Suprapubic skin (tissue), 4 donors: ENCODE measurements around the gene LHX3.

Source experiments
- EP300 ChIP-seq: sonication (generic); formaldehyde crosslinking; IDR thresholded peaks from one replicate; pipeline ENCODE4 v1.6.1; 2017; ENCODE audit warnings: antibody characterized with exemption
- POLR2A ChIP-seq, 2 donors: fragments of 450-650 bp; IDR thresholded peaks; one replicate each; pipeline ENCODE4 v1.6.1; 2017; ENCODE audit warnings: antibody characterized with exemption in 2 of 2, mild to moderate bottlenecking in 2 of 2, moderate library complexity in 2 of 2
- POLR2AphosphoS5 ChIP-seq, 3 donors: sonication (generic); formaldehyde crosslinking; IDR thresholded peaks; one replicate each; pipeline ENCODE4 v1.6.1; 2017; ENCODE audit warnings: antibody characterized with exemption in 3 of 3
- TF ChIP-seq, protein P1 (sequence below), 2 donors: fragments of 200-600 bp in 1 of 2; fragments of 450-650 bp in 1 of 2; sonication (generic) in 1 of 2; IDR thresholded peaks; one replicate each; pipeline ENCODE4 v1.5.1; 2016 to 2019; ENCODE audit warnings: antibody characterized with exemption in 2 of 2, mild to moderate bottlenecking in 1 of 2, moderate library complexity in 1 of 2

GRCh38 chr9:136182420-136182787 is 22.5 kb downstream of the LHX3 start:
- TF ChIP-seq POLR2A (IDR thresholded peaks at IDR 0.05) (no peak), EP300 (no peak), POLR2AphosphoS5 (IDR thresholded peaks at IDR 0.05) (no peak)
- TF ChIP-seq, protein P1, sequence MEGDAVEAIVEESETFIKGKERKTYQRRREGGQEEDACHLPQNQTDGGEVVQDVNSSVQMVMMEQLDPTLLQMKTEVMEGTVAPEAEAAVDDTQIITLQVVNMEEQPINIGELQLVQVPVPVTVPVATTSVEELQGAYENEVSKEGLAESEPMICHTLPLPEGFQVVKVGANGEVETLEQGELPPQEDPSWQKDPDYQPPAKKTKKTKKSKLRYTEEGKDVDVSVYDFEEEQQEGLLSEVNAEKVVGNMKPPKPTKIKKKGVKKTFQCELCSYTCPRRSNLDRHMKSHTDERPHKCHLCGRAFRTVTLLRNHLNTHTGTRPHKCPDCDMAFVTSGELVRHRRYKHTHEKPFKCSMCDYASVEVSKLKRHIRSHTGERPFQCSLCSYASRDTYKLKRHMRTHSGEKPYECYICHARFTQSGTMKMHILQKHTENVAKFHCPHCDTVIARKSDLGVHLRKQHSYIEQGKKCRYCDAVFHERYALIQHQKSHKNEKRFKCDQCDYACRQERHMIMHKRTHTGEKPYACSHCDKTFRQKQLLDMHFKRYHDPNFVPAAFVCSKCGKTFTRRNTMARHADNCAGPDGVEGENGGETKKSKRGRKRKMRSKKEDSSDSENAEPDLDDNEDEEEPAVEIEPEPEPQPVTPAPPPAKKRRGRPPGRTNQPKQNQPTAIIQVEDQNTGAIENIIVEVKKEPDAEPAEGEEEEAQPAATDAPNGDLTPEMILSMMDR (IDR thresholded peaks at IDR 0.05), result no peak
